ENCODE results near the gene RSBN1L.

Gene RSBN1L

DNA sequence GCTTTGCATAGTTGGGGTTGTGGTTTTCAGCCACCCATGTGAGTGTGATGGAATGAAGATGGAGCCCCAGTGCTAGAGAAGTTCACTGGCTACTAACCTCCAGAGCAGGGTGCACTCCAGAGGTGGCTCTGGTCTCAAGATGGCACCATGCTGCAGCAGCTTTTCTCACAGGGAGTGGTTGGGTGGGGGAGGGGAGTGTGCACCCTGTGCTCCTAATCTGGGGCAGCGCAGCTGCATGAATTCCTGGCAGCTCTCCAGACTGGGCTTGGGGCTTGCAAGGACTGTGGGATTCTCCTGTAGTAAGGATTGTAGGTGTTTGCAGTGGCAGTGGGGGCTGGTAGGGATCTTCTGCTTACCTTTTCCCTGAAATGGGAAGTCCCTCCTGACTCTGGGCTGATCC, 126.0 kb downstream of the RSBN1L start:
- ChIA-PET POLR2A (no interaction called here), CTCF (no interaction called here)
- no peak for DNase-seq (ENCODE audit: extremely low spot score)
- TF ChIP-seq, protein P1, sequence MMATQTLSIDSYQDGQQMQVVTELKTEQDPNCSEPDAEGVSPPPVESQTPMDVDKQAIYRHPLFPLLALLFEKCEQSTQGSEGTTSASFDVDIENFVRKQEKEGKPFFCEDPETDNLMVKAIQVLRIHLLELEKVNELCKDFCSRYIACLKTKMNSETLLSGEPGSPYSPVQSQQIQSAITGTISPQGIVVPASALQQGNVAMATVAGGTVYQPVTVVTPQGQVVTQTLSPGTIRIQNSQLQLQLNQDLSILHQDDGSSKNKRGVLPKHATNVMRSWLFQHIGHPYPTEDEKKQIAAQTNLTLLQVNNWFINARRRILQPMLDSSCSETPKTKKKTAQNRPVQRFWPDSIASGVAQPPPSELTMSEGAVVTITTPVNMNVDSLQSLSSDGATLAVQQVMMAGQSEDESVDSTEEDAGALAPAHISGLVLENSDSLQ (IDR thresholded peaks at IDR 0.05) = no peak

DNA sequence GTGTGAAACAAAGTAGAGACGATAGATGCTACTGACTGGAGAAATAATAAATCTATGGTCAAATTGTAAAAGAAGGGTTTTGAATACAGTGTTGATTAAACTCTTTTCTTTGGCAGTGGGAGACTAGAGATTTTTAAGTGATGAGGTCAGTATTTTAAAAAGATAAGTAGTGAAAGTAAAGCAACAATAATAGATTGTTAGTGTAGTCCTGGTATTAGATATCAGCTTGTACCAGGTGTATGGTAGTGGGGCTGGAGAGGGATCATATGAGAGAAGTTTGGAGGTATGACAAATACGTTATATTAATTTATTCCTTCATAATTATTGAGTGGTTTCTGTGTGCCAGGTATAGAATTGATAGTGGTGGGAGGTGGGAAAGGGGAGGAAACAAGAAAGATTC, 127.5 kb downstream of the RSBN1L start:
- CTCF ChIA-PET = interaction anchor here (0.8 kb wide), 1 partner anchor 12 kb away, joined by 4 read pairs; no protein-coding TSS in a partner anchor
- POLR2A ChIA-PET = no interaction called here
- DNase-seq (ENCODE audit: extremely low spot score) = no peak
- TF ChIP-seq, protein P1 (IDR thresholded peaks at IDR 0.05) = no peak
- TF ChIP-seq FOXM1 (IDR thresholded peaks at IDR 0.05; ENCODE audit: borderline replicate concordance) (no peak), L3MBTL2 (conservative IDR thresholded peaks at IDR 0.05) (no peak), CTBP1 (IDR thresholded peaks at IDR 0.05; ENCODE audit: borderline replicate concordance) (no peak), ELF4 (IDR thresholded peaks at IDR 0.05) (no peak), FOXA1 (IDR thresholded peaks at IDR 0.05) (no peak), ARNT (IDR thresholded peaks at IDR 0.05) (no peak), BHLHE40 (IDR thresholded peaks at IDR 0.05; ENCODE audit: borderline replicate concordance) (no peak), SUZ12 (IDR thresholded peaks at IDR 0.05) (no peak), SP1 (IDR thresholded peaks at IDR 0.05) (no peak), FOXK2 (IDR thresholded peaks at IDR 0.05) (no peak), LEF1 (IDR thresholded peaks at IDR 0.05; ENCODE audit: borderline replicate concordance) (no peak), TARDBP (IDR thresholded peaks at IDR 0.05) (no peak), NFRKB (IDR thresholded peaks at IDR 0.05) (no peak), ZNF384 (IDR thresholded peaks at IDR 0.05) (no peak), HDGF (IDR thresholded peaks at IDR 0.05; ENCODE audit: borderline replicate concordance) (no peak)

DNA sequence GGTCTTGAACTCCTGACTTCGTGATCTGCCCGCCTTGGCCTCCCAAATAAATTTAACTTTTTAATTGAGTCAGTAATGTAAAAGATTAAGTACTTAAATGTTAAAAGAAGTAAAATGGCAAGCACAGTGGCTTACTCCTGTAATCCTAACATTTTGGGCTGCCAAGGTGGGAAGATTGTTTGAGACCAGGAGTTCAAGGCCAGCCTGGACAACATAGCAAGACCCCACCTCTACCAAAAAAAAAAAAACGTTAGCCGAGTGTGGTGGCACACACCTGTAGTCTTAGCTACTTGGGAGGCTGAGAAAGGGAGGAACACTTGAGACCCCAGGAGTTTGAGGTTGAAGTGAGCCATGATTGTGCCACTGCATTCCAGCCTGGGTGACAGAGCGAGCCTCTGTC, 128.4 kb downstream of the RSBN1L start:
- ChIA-PET CTCF (no interaction called here), POLR2A (no interaction called here)
- DNase-seq (ENCODE audit: extremely low spot score) = no peak
- TF ChIP-seq TARDBP (IDR thresholded peaks at IDR 0.05) (no peak), FOXM1 (IDR thresholded peaks at IDR 0.05; ENCODE audit: borderline replicate concordance) (no peak), LEF1 (IDR thresholded peaks at IDR 0.05; ENCODE audit: borderline replicate concordance) (no peak), ARNT (IDR thresholded peaks at IDR 0.05) (no peak), CTBP1 (IDR thresholded peaks at IDR 0.05; ENCODE audit: borderline replicate concordance) (no peak), L3MBTL2 (conservative IDR thresholded peaks at IDR 0.05) (no peak), FOXA1 (IDR thresholded peaks at IDR 0.05) (no peak), ZNF384 (IDR thresholded peaks at IDR 0.05) (no peak), BHLHE40 (IDR thresholded peaks at IDR 0.05; ENCODE audit: borderline replicate concordance) (no peak), NFRKB (IDR thresholded peaks at IDR 0.05) (no peak)
- TF ChIP-seq, protein P1 (IDR thresholded peaks at IDR 0.05) = no peak

DNA sequence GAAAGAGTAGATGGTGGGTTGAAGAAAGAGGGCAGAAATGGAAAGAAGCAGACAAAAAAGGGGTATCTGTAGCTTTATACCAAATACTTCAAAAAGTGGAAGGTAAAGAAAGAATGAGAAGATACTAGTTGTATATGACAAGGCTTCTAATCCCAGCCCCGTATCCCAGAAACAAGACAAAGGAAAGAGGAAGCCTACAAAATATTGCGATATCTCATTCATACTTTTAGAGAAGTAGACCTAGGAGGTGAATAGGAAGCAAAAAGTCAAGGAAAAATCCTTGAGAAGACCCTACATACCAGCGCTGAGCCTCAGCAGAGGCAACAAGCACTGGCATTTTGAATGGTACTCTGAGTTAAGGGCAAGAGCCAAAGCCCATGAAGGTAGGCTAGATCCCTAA, 128.9 kb downstream of the RSBN1L start:
- no peak for DNase-seq (ENCODE audit: extremely low spot score)
- TF ChIP-seq FOXA1 (IDR thresholded peaks at IDR 0.05) (no peak), LEF1 (IDR thresholded peaks at IDR 0.05; ENCODE audit: borderline replicate concordance) (no peak), BHLHE40 (IDR thresholded peaks at IDR 0.05; ENCODE audit: borderline replicate concordance) (no peak), L3MBTL2 (conservative IDR thresholded peaks at IDR 0.05) (no peak), FOXK2 (IDR thresholded peaks at IDR 0.05) (no peak), SUZ12 (IDR thresholded peaks at IDR 0.05) (no peak), NFRKB (IDR thresholded peaks at IDR 0.05) (no peak), HDGF (IDR thresholded peaks at IDR 0.05; ENCODE audit: borderline replicate concordance) (no peak), ZNF384 (IDR thresholded peaks at IDR 0.05) (no peak), SP1 (IDR thresholded peaks at IDR 0.05) (no peak), TARDBP (IDR thresholded peaks at IDR 0.05) (no peak), CTBP1 (IDR thresholded peaks at IDR 0.05; ENCODE audit: borderline replicate concordance) (no peak), FOXM1 (IDR thresholded peaks at IDR 0.05; ENCODE audit: borderline replicate concordance) (no peak), ELF4 (IDR thresholded peaks at IDR 0.05) (no peak), ARNT (IDR thresholded peaks at IDR 0.05) (no peak)
- TF ChIP-seq, protein P1 (IDR thresholded peaks at IDR 0.05) = no peak
- ChIA-PET POLR2A (no interaction called here), CTCF (no interaction called here)

DNA sequence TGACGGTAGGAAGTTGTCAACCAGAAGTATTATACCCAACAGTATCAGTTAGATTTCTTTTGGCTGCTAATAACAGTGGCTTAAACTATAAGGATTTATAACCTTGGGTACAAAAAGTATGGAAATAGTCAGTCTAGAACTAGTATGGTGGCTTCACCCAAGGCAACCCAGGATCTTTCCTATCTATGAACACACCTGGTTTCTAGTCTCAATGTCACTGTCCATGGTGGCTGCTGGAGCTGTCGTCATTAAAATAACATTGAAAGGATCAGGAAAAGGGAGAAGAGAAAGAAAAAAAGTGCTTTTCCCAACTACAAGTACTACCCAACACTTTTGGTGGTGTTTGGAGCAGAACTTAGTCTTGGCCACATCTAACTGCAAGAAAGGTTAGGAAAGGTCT, 130.0 kb downstream of the RSBN1L start:
- no peak for TF ChIP-seq ZNF384 (IDR thresholded peaks at IDR 0.05)
- no peak for TF ChIP-seq BHLHE40 (IDR thresholded peaks at IDR 0.05; ENCODE audit: borderline replicate concordance)
- TF ChIP-seq FOXA1 (IDR thresholded peaks at IDR 0.05) = no peak
- TF ChIP-seq FOXM1 (IDR thresholded peaks at IDR 0.05; ENCODE audit: borderline replicate concordance) = no peak
- no peak for TF ChIP-seq CTBP1 (IDR thresholded peaks at IDR 0.05; ENCODE audit: borderline replicate concordance)
- no peak for TF ChIP-seq HDGF (IDR thresholded peaks at IDR 0.05; ENCODE audit: borderline replicate concordance)
- TF ChIP-seq NFRKB (IDR thresholded peaks at IDR 0.05) = no peak
- TF ChIP-seq L3MBTL2 (conservative IDR thresholded peaks at IDR 0.05) = no peak
- TF ChIP-seq, protein P1 (IDR thresholded peaks at IDR 0.05) = no peak
- TF ChIP-seq ELF4 (IDR thresholded peaks at IDR 0.05) = no peak
- TF ChIP-seq SP1 (IDR thresholded peaks at IDR 0.05) = no peak
- no peak for TF ChIP-seq ARNT (IDR thresholded peaks at IDR 0.05)
- no peak for TF ChIP-seq SUZ12 (IDR thresholded peaks at IDR 0.05)
- no peak for TF ChIP-seq LEF1 (IDR thresholded peaks at IDR 0.05; ENCODE audit: borderline replicate concordance)
- no peak for TF ChIP-seq TARDBP (IDR thresholded peaks at IDR 0.05)
- no peak for TF ChIP-seq FOXK2 (IDR thresholded peaks at IDR 0.05)
- ChIA-PET CTCF (no interaction called here), POLR2A (no interaction called here)
- DNase-seq (ENCODE audit: extremely low spot score) = no peak

All from HEK293T (cell line).